Breast epithelium (tissue), 3 donors: ENCODE measurements around the gene SFMBT1.

Source experiments
- POLR2A ChIP-seq: fragments of 450-650 bp; IDR thresholded peaks from one replicate; pipeline ENCODE4 v1.6.1; 2016; ENCODE audit warnings: antibody characterized with exemption, mild to moderate bottlenecking, moderate library complexity
- TF ChIP-seq, protein P1 (sequence below), 3 donors: fragments of 450-650 bp; IDR thresholded peaks; one replicate each; pipeline ENCODE4 v1.5.1; 2016 to 2017; ENCODE audit warnings: antibody characterized with exemption in 3 of 3, mild to moderate bottlenecking in 3 of 3, moderate library complexity in 3 of 3

DNA sequence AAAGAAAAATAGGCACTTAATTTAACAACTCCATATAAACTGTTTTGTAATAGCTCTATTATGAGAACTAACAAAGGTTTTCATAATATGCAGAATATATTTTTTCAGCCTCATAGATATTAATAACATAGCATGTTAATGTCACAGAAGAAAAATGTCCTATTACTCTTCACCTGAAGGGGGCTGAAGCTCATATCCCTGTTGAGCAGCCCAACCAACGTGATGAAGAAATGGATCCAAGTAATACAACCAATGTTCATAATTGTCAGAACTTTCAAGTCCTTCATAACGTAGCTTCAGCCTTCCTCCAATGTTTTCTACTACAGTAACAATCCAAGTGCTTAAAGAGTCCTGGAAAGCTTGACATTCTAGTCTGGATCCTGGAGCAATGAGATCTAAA lies 114.0 kb downstream of the SFMBT1 start:
- no peak for TF ChIP-seq POLR2A
- TF ChIP-seq, protein P1, sequence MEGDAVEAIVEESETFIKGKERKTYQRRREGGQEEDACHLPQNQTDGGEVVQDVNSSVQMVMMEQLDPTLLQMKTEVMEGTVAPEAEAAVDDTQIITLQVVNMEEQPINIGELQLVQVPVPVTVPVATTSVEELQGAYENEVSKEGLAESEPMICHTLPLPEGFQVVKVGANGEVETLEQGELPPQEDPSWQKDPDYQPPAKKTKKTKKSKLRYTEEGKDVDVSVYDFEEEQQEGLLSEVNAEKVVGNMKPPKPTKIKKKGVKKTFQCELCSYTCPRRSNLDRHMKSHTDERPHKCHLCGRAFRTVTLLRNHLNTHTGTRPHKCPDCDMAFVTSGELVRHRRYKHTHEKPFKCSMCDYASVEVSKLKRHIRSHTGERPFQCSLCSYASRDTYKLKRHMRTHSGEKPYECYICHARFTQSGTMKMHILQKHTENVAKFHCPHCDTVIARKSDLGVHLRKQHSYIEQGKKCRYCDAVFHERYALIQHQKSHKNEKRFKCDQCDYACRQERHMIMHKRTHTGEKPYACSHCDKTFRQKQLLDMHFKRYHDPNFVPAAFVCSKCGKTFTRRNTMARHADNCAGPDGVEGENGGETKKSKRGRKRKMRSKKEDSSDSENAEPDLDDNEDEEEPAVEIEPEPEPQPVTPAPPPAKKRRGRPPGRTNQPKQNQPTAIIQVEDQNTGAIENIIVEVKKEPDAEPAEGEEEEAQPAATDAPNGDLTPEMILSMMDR (IDR thresholded peaks at IDR 0.05), result no peak
